Right lobe of liver (tissue), 4 donors: ENCODE measurements around the gene DIAPH3.

Experiments
- CTCF ChIP-seq, 4 donors: fragments of 200-600 bp in 3 of 4; fragments of 450-650 bp in 1 of 4; IDR thresholded peaks; one replicate each; pipeline versions ENCODE4 v1.5.1 to v1.8.0; 2016 to 2022; ENCODE audit warnings: antibody characterized with exemption in 4 of 4, mild to moderate bottlenecking in 2 of 4
- POLR2A ChIP-seq: fragments of 450-650 bp; IDR thresholded peaks from one replicate; pipeline ENCODE4 v1.6.1; 2017; ENCODE audit warnings: antibody characterized with exemption, mild to moderate bottlenecking
- donor health status: DM: no; HTN: no; CAD: no.
- donor health status: DM: no; HTN: no; CAD: no.
- donor health status: DM: no; HTN: yes; CAD: no.

- no peak for TF ChIP-seq CTCF (IDR thresholded peaks at IDR 0.05)
- no peak for TF ChIP-seq POLR2A
Observed at GRCh38 chr13:60020288-60020687, 143.4 kb downstream of the DIAPH3 start.
